H1 (cell line): ENCODE results near the gene FAHD1. TPM values are rescaled to one million over a fixed set of nuclear protein-coding genes. Genes with fewer than 3 reads are reported as not detected.
A peak's percentile ranks its signal among the peaks of the same experiment; 100 is the strongest.

Experiments used
- ASH2L ChIP-seq: fragments of 200-600, 300-600 bp; sonication (generic); IDR thresholded peaks from one replicate; pipeline ENCODE4 v1.7.1; 2017; ENCODE audit warnings: low read length
- BACH1 ChIP-seq: IDR thresholded peaks from 2 replicates; pipeline ENCODE4 v1.6.1; 2012; ENCODE audit warnings: low read length, improper control_type of control experiment
- BCL11A ChIP-seq, 2 experiments: IDR thresholded peaks; one replicate each; pipeline ENCODE4 v1.6.1; 2011; ENCODE audit warnings: low read depth in 2 of 2, low read length in 2 of 2, mild to moderate bottlenecking in 2 of 2
- BRCA1 ChIP-seq: IDR thresholded peaks from 2 replicates; pipeline ENCODE4 v1.6.1; 2012; ENCODE audit warnings: low read depth, low read length, improper control_type of control experiment
- CBX8 ChIP-seq: fragments of 300-800, 300-1000 bp; sonication (generic); IDR thresholded peaks from 2 replicates; pipeline ENCODE4 v1.7.1; 2016; ENCODE audit warnings: low read depth, low read length, borderline replicate concordance
- CREB1 ChIP-seq: IDR thresholded peaks from 2 replicates; pipeline ENCODE4 v1.6.1; 2012; ENCODE audit warnings: inconsistent platforms
- CTCF ChIP-seq, 3 experiments: IDR thresholded peaks; 1 replicate in 2 of 3; 2 replicates in 1 of 3; pipeline versions ENCODE4 v1.5.1 to v1.6.1; 2011; ENCODE audit warnings: low read length in 3 of 3, mild to moderate bottlenecking in 3 of 3, inconsistent platforms in 2 of 3, low read depth in 1 of 3, moderate library complexity in 1 of 3; ENCODE audit not compliant: insufficient read depth in 1 of 3; ENCODE audit errors: control extremely low read depth in 1 of 3
- EZH2 ChIP-seq: fragments of 200-600 bp; sonication (generic); IDR thresholded peaks from 2 replicates; pipeline ENCODE4 v1.7.1; 2012; ENCODE audit warnings: low read depth, mild to moderate bottlenecking, moderate library complexity, low read length, inconsistent platforms; ENCODE audit not compliant: severe bottlenecking
- HDAC2 ChIP-seq, 2 experiments: fragments of 300-600 bp in 1 of 2; sonication (generic) in 1 of 2; IDR thresholded peaks; 2 replicates each; pipeline ENCODE4 v1.6.1; 2011 to 2012; ENCODE audit warnings: low read depth in 2 of 2, low read length in 2 of 2, mild to moderate bottlenecking in 2 of 2, moderate library complexity in 2 of 2, borderline replicate concordance in 1 of 2, inconsistent platforms in 1 of 2
- NRF1 ChIP-seq: IDR thresholded peaks from 2 replicates; pipeline ENCODE4 v1.6.1; 2011; ENCODE audit warnings: mild to moderate bottlenecking, low read depth, low read length, improper control_type of control experiment
- POLR2A ChIP-seq, 2 experiments: IDR thresholded peaks; 1 replicate in 1 of 2; 2 replicates in 1 of 2; pipeline ENCODE4 v1.6.1; 2011; ENCODE audit warnings: low read depth in 2 of 2, low read length in 2 of 2, mild to moderate bottlenecking in 2 of 2; ENCODE audit errors: control extremely low read depth in 1 of 2
- RFX5 ChIP-seq: IDR thresholded peaks from 2 replicates; pipeline ENCODE4 v1.6.1; 2011; ENCODE audit warnings: low read depth, low read length, improper control_type of control experiment, borderline replicate concordance
- RNF2 ChIP-seq: fragments of 200-900, 300-1000 bp; sonication (generic); IDR thresholded peaks from 2 replicates; pipeline ENCODE4 v1.7.1; 2016; ENCODE audit warnings: borderline replicate concordance, low read depth, mild to moderate bottlenecking, antibody characterized with exemption, low read length; ENCODE audit not compliant: poor library complexity, severe bottlenecking; ENCODE audit errors: missing control alignments
- SIN3A ChIP-seq, 2 experiments: IDR thresholded peaks in 1 of 2; conservative IDR thresholded peaks in 1 of 2; 2 replicates each; pipeline ENCODE4 v1.6.1; 2011 to 2012; ENCODE audit warnings: low read length in 2 of 2, improper control_type of control experiment in 1 of 2, low read depth in 1 of 2, mild to moderate bottlenecking in 1 of 2
- SP1 ChIP-seq: IDR thresholded peaks from 2 replicates; pipeline ENCODE4 v1.6.1; 2011; ENCODE audit warnings: low read depth, low read length
- SP4 ChIP-seq: IDR thresholded peaks from 2 replicates; pipeline ENCODE4 v1.6.1; 2012; ENCODE audit warnings: low read length, inconsistent platforms
- TAF1 ChIP-seq: IDR thresholded peaks from 2 replicates; pipeline ENCODE4 v1.6.1; 2011; ENCODE audit warnings: mild to moderate bottlenecking, low read depth, low read length
- TAF7 ChIP-seq: optimal IDR thresholded peaks from 2 replicates; pipeline ENCODE3; 2011; ENCODE audit warnings: low read depth, mild to moderate bottlenecking, inconsistent platforms, low read length, moderate library complexity, borderline replicate concordance
- USF2 ChIP-seq: IDR thresholded peaks from 2 replicates; pipeline ENCODE4 v1.6.1; 2011; ENCODE audit warnings: low read length, improper control_type of control experiment
- ZNF274 ChIP-seq: IDR thresholded peaks from 2 replicates; pipeline ENCODE4 v1.7.0; 2012; ENCODE audit warnings: low read length, borderline replicate concordance; ENCODE audit errors: extremely low read depth
- polyA plus RNA-seq, 7 experiments: library from polyadenylated mRNA; depleted of rRNA in 3 of 7; stranded (reverse) in 5 of 7; unstranded in 2 of 7; fragments of >200 nt in 5 of 7; fragments of 200-250 nt in 2 of 7; gene quantifications; 1 replicate in 5 of 7; 2 replicates in 1 of 7; 4 replicates in 1 of 7; pipeline versions ENCODE4 v1.2.1 to v1.2.3, GENCODE V29; 2011 to 2013; ENCODE audit warnings: missing spikeins in 2 of 7, mixed read lengths in 2 of 7
- total RNA-seq: library from RNA; stranded (reverse); fragmentation: NEBNext Ultra II Directional; extraction: Animal tissue kit (Norgen Biotek cat#: 25700); gene quantifications from 2 replicates; pipeline ENCODE4 v1.2.1, GENCODE V29; 2021

The FAHD1 gene
- total and polyA plus RNA-seq, 2 of the 8 experiments (the other 6 are each of a cell fraction or from before 2014, with no cell fraction given), result 20.4 to 31.9 TPM

DNA sequence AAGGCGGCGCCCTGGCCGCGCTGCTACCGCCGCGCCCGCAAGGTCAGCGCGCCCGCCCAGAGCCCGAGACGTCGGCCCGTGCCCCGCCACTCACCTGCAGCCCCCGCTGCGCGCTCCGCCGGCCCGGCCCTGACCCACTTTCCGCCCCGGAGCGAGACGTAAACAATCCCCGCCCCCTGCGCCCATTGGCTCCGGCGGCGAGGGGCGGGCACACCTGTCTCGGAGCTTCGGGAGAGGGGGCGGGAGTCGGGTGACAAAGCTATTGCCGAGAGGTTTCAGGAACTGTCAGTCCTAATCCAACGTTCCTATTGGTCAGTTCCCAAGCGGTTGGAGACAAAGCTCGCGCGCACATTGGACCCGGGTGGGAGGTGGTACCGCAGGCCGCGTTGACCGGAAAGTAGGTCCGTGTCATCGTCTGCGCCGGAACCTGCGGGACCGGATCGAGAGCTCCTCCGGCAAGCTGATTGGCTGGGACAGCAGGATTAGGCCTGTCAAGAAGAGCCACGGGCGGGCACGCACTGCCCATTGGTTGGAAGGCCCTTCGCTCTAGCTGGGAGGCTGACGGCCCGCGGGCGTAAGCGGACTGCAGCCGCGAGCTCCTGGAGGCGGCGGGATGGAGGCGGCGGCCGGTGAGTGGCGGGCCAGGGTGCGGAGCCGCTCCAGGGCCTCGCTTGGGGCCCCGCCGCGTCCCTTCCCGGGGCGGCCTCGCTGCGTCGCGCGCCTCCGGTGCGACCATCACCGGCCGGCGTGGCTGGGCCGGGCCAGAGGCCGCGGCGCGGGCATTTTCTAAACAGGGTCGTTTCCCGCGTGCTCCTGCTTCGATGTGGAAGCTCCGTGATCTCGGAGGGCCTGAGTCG lies 44.4 kb upstream of the FAHD1 start, which contains the start of the genes NUBP2 and SPSB3 (continued):
- TF ChIP-seq TAF7 (no peak), RFX5 (no peak), BRCA1 (no peak), TAF1 (peak; percentile 23; the same call in 1 of the 2 replicates), ZNF274 (no peak), CBX8 (no peak), CTCF (IDR thresholded peaks at IDR 0.05; ENCODE audit: control extremely low read depth in 1 of 3, insufficient read depth in 1 of 3, low read depth in 1 of 3, low read length in 3 of 3) (no peak), EZH2 (no peak), CREB1 (peak; percentile 98), USF2 (no peak), BACH1 (peak; percentile 88), SP4 (peak; percentile 76), ASH2L (no peak), NRF1 (no peak), HDAC2 (IDR thresholded peaks at IDR 0.05; ENCODE audit: borderline replicate concordance in 1 of 2, low read depth in 2 of 2, low read length in 2 of 2) (0 out of 4 replicates have a peak, but pooled peaks of 1 of the 2 experiments have one; percentile 33), SP1 (peak; percentile 97; the same call in 1 of the 2 replicates), BCL11A (IDR thresholded peaks at IDR 0.05; ENCODE audit: low read depth in 2 of 2, low read length in 2 of 2) (no peak), RNF2 (no peak), POLR2A (IDR thresholded peaks at IDR 0.05; ENCODE audit: control extremely low read depth in 1 of 2, low read depth in 2 of 2, low read length in 2 of 2) (no peak; a peak in 1 of 3 replicates), SIN3A (conservative IDR thresholded peaks at IDR 0.05 in 1 of 2, IDR thresholded peaks at IDR 0.05 in 1 of 2; ENCODE audit: low read depth in 1 of 2, low read length in 2 of 2) (no peak; a peak in 2 of 4 replicates)
